ENCODE measurements around the gene CLSTN2. TPM values are rescaled to one million over a fixed set of nuclear protein-coding genes. Genes with fewer than 3 reads are reported as not detected.
A peak's percentile ranks its signal among the peaks of the same experiment; 100 is the strongest.

Gene CLSTN2
- total and polyA plus RNA-seq, 4 donors = 20.7 to 44.5 (median 22.7) TPM

DNA sequence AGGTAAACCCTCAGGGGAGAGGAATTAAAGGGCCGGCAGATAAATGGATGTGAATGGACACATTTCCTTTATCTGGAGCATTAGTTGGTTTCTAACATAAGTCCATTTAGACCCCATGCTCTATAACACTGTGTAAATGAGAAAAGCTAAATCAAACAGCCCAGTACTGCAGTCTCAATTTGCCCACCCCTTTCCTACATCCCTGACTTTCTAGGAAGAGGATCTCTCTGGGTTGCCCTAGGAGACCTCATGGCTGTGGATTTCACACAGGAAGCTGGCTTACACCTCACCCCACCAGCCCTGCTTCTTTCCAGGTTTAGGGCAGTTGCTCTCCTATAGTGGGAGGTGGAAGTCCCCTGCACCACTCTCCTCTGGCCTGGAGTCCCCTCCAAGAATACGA lies 126.2 kb downstream of the CLSTN2 start:
- Histone ChIP-seq H3K9me3 (ENCODE audit: control insufficient read depth, insufficient read depth, low read length) (no peaks in the 10 kb centered on the region), H3K27ac (ENCODE audit: low read depth, low read length) (no peak overlapping the region), H3K4me1 (ENCODE audit: control insufficient read depth, insufficient read depth, low read length) (no peaks in the 10 kb centered on the region), H3K36me3 (ENCODE audit: control insufficient read depth, insufficient read depth, low read length) (no peaks in the 10 kb centered on the region), H3K4me3 (ENCODE audit: low read depth, low read length) (no peak overlapping the region), H3K27me3 (ENCODE audit: control insufficient read depth, insufficient read depth, low read length) (no peaks in the 10 kb centered on the region)
- 80% methylated on average over 1 of the region's 2 CpGs for WGBS (ENCODE audit: insufficient coverage)
- DNase-seq (ENCODE audit: low read depth in 4 of 6, low spot score in 6 of 6) = no peak

DNA sequence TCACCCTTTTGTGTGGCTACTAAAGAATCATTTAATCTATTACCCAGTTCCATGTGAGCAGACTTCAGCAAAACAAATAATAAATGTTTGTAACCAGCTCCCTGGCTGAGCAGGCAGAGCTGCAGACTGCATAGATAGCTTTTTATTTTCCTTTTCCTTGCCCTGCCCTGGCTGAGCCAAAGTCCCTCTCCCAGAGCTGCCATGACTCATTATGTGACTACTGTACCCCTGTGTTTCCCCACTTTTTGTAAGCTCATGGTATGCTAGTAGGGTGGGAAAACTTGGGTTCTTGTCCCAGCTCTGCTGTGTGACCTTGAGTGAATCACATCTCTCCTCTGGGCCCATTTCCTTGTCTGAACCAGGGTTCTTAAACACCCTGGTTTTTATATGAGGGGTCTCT lies 127.5 kb downstream of the CLSTN2 start:
- no peaks in the 10 kb centered on the region for H3K36me3 ChIP-seq (ENCODE audit: control insufficient read depth, insufficient read depth, low read length)
- H3K27ac ChIP-seq (ENCODE audit: low read depth, low read length) = no peak overlapping the region
- H3K4me3 ChIP-seq (ENCODE audit: low read depth, low read length) = no peak overlapping the region
- H3K27me3 ChIP-seq (ENCODE audit: control insufficient read depth, insufficient read depth, low read length) = no peaks in the 10 kb centered on the region
- no peaks in the 10 kb centered on the region for H3K9me3 ChIP-seq (ENCODE audit: control insufficient read depth, insufficient read depth, low read length)
- DNase-seq (ENCODE audit: low read depth in 4 of 6, low spot score in 6 of 6) = no peak
- H3K4me1 ChIP-seq (ENCODE audit: control insufficient read depth, insufficient read depth, low read length) = no peaks in the 10 kb centered on the region

GRCh38 chr3:140067487-140067886 lies 132.5 kb downstream of the CLSTN2 start:
- Histone ChIP-seq H3K27me3 (ENCODE audit: control insufficient read depth, insufficient read depth, low read length) (peaks cover 3% of the 10 kb centered on the region), H3K27ac (ENCODE audit: low read depth, low read length) (no peak overlapping the region), H3K4me1 (ENCODE audit: control insufficient read depth, insufficient read depth, low read length) (no peaks in the 10 kb centered on the region), H3K9me3 (ENCODE audit: control insufficient read depth, insufficient read depth, low read length) (no peaks in the 10 kb centered on the region), H3K36me3 (ENCODE audit: control insufficient read depth, insufficient read depth, low read length) (no peaks in the 10 kb centered on the region), H3K4me3 (ENCODE audit: low read depth, low read length) (no peak overlapping the region)
- DNase-seq (ENCODE audit: low read depth in 4 of 6, low spot score in 6 of 6) = peak in 1 of 6 donors; percentile 60
- no CpG with 5 or more reads among the region's 3 CpGs for WGBS (ENCODE audit: insufficient coverage)

GRCh38 chr3:140068494-140069017 lies 133.6 kb downstream of the CLSTN2 start:
- no peak overlapping the region for H3K27ac ChIP-seq (ENCODE audit: low read depth, low read length)
- H3K9me3 ChIP-seq (ENCODE audit: control insufficient read depth, insufficient read depth, low read length) = no peaks in the 10 kb centered on the region
- H3K36me3 ChIP-seq (ENCODE audit: control insufficient read depth, insufficient read depth, low read length) = no peaks in the 10 kb centered on the region
- H3K4me3 ChIP-seq (ENCODE audit: low read depth, low read length) = no peak overlapping the region
- no peak for DNase-seq (ENCODE audit: low read depth in 4 of 6, low spot score in 6 of 6)
- H3K27me3 ChIP-seq (ENCODE audit: control insufficient read depth, insufficient read depth, low read length) = peaks cover 3% of the 10 kb centered on the region
- peaks cover 4% of the 10 kb centered on the region for H3K4me1 ChIP-seq (ENCODE audit: control insufficient read depth, insufficient read depth, low read length)

GRCh38 chr3:140073278-140074045 lies 138.5 kb downstream of the CLSTN2 start:
- Histone ChIP-seq H3K9me3 (ENCODE audit: control insufficient read depth, insufficient read depth, low read length) (no peaks in the 10 kb centered on the region), H3K27me3 (ENCODE audit: control insufficient read depth, insufficient read depth, low read length) (peaks cover 3% of the 10 kb centered on the region), H3K36me3 (ENCODE audit: control insufficient read depth, insufficient read depth, low read length) (no peaks in the 10 kb centered on the region), H3K4me3 (ENCODE audit: low read depth, low read length) (no peak overlapping the region), H3K27ac (ENCODE audit: low read depth, low read length) (no peak overlapping the region), H3K4me1 (ENCODE audit: control insufficient read depth, insufficient read depth, low read length) (peaks cover 11% of the 10 kb centered on the region)
- peak in 2 of 6 donors; percentile 51 to 76 for DNase-seq (ENCODE audit: low read depth in 4 of 6, low spot score in 6 of 6)
- 58% methylated on average over 1 of the region's 3 CpGs for WGBS (ENCODE audit: insufficient coverage)

GRCh38 chr3:140076552-140076951 lies 141.6 kb downstream of the CLSTN2 start:
- no peaks in the 10 kb centered on the region for H3K36me3 ChIP-seq (ENCODE audit: control insufficient read depth, insufficient read depth, low read length)
- 0% methylated on average over 1 of the region's 3 CpGs for WGBS (ENCODE audit: insufficient coverage)
- no peaks in the 10 kb centered on the region for H3K9me3 ChIP-seq (ENCODE audit: control insufficient read depth, insufficient read depth, low read length)
- no peaks in the 10 kb centered on the region for H3K27me3 ChIP-seq (ENCODE audit: control insufficient read depth, insufficient read depth, low read length)
- no peak overlapping the region for H3K27ac ChIP-seq (ENCODE audit: low read depth, low read length)
- H3K4me3 ChIP-seq (ENCODE audit: low read depth, low read length) = no peak overlapping the region
- peaks cover 11% of the 10 kb centered on the region for H3K4me1 ChIP-seq (ENCODE audit: control insufficient read depth, insufficient read depth, low read length)
- no peak for DNase-seq (ENCODE audit: low read depth in 4 of 6, low spot score in 6 of 6)

GRCh38 chr3:140077406-140077805 lies 142.4 kb downstream of the CLSTN2 start:
- peaks cover 11% of the 10 kb centered on the region for H3K4me1 ChIP-seq (ENCODE audit: control insufficient read depth, insufficient read depth, low read length)
- H3K27ac ChIP-seq (ENCODE audit: low read depth, low read length) = no peak overlapping the region
- no CpG with 5 or more reads among the region's 3 CpGs for WGBS (ENCODE audit: insufficient coverage)
- no peak for DNase-seq (ENCODE audit: low read depth in 4 of 6, low spot score in 6 of 6)
- no peaks in the 10 kb centered on the region for H3K36me3 ChIP-seq (ENCODE audit: control insufficient read depth, insufficient read depth, low read length)
- no peak overlapping the region for H3K4me3 ChIP-seq (ENCODE audit: low read depth, low read length)
- H3K9me3 ChIP-seq (ENCODE audit: control insufficient read depth, insufficient read depth, low read length) = no peaks in the 10 kb centered on the region
- H3K27me3 ChIP-seq (ENCODE audit: control insufficient read depth, insufficient read depth, low read length) = no peaks in the 10 kb centered on the region

DNA sequence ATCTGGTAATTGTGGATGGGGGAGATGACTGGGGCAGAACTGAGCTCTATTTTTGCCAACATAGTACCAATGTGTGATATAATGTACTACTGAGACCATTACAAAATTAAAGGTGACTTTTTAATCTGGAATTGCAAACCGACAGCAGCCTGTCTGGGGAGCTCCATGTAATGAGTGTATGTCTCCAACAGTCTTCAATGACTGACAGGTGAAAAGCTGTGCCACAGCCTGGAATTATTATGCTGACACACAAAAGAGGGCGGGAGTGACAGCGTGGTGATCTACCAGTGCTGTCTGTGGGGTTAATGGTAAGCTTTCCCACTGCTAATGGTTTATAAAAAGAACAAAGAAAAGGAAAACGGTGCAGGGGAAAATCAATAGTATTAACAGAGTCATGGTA lies 143.4 kb downstream of the CLSTN2 start:
- no peaks in the 10 kb centered on the region for H3K27me3 ChIP-seq (ENCODE audit: control insufficient read depth, insufficient read depth, low read length)
- peaks cover 9% of the 10 kb centered on the region for H3K4me1 ChIP-seq (ENCODE audit: control insufficient read depth, insufficient read depth, low read length)
- WGBS (ENCODE audit: insufficient coverage) = 69% methylated on average over 3 of the region's 4 CpGs
- no peaks in the 10 kb centered on the region for H3K9me3 ChIP-seq (ENCODE audit: control insufficient read depth, insufficient read depth, low read length)
- no peaks in the 10 kb centered on the region for H3K36me3 ChIP-seq (ENCODE audit: control insufficient read depth, insufficient read depth, low read length)
- no peak overlapping the region for H3K4me3 ChIP-seq (ENCODE audit: low read depth, low read length)
- H3K27ac ChIP-seq (ENCODE audit: low read depth, low read length) = no peak overlapping the region
- no peak for DNase-seq (ENCODE audit: low read depth in 4 of 6, low spot score in 6 of 6)

DNA sequence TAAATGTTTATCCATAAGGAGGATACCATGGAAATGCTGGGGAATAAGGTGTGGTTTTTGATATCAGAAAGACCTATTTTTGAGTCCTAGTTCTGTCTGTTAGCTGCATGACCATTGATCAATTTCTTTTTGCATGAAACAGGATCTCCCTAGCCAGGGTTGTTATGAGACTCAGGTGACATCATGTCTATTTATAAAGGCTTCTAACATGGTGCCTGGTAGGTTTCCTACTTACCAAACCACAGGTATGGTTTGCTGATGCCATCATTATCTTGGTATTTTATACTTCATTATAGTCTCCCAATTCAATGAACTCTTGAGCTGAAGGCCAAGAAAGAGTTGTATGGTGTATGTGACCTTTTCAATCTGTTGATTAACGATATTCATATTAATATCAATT lies 144.0 kb downstream of the CLSTN2 start:
- no peaks in the 10 kb centered on the region for H3K36me3 ChIP-seq (ENCODE audit: control insufficient read depth, insufficient read depth, low read length)
- H3K4me3 ChIP-seq (ENCODE audit: low read depth, low read length) = no peak overlapping the region
- no peak for DNase-seq (ENCODE audit: low read depth in 4 of 6, low spot score in 6 of 6)
- H3K27ac ChIP-seq (ENCODE audit: low read depth, low read length) = no peak overlapping the region
- no CpG with 5 or more reads among the region's 1 CpG for WGBS (ENCODE audit: insufficient coverage)
- no peaks in the 10 kb centered on the region for H3K9me3 ChIP-seq (ENCODE audit: control insufficient read depth, insufficient read depth, low read length)
- peaks cover 3% of the 10 kb centered on the region for H3K4me1 ChIP-seq (ENCODE audit: control insufficient read depth, insufficient read depth, low read length)
- no peaks in the 10 kb centered on the region for H3K27me3 ChIP-seq (ENCODE audit: control insufficient read depth, insufficient read depth, low read length)

GRCh38 chr3:140081887-140082286 lies 146.9 kb downstream of the CLSTN2 start:
- H3K4me3 ChIP-seq (ENCODE audit: low read depth, low read length) = no peak overlapping the region
- no peak for DNase-seq (ENCODE audit: low read depth in 4 of 6, low spot score in 6 of 6)
- no peaks in the 10 kb centered on the region for H3K9me3 ChIP-seq (ENCODE audit: control insufficient read depth, insufficient read depth, low read length)
- no peaks in the 10 kb centered on the region for H3K27me3 ChIP-seq (ENCODE audit: control insufficient read depth, insufficient read depth, low read length)
- no peaks in the 10 kb centered on the region for H3K36me3 ChIP-seq (ENCODE audit: control insufficient read depth, insufficient read depth, low read length)
- H3K4me1 ChIP-seq (ENCODE audit: control insufficient read depth, insufficient read depth, low read length) = no peaks in the 10 kb centered on the region
- no peak overlapping the region for H3K27ac ChIP-seq (ENCODE audit: low read depth, low read length)
- WGBS (ENCODE audit: insufficient coverage) = no CpG with 5 or more reads among the region's 1 CpG

Data from spinal cord (tissue), 10 donors.